HG03520 (cell line): ENCODE data around the gene ZNF532.
"Not testable (repeated sequence)": the region's sequence is repeated elsewhere in the genome, so short reads cannot be mapped to it uniquely, and the experiment has no call there.

ENCODE experiments used
- ATAC-seq: cut with Tn5 transposase; IDR thresholded peaks from one replicate; pipeline ENCODE4 v1.9.1; 2021; ENCODE audit warnings: mild to moderate bottlenecking, moderate library complexity; ENCODE audit not compliant: unreplicated experiment

ZNF532 gene

DNA sequence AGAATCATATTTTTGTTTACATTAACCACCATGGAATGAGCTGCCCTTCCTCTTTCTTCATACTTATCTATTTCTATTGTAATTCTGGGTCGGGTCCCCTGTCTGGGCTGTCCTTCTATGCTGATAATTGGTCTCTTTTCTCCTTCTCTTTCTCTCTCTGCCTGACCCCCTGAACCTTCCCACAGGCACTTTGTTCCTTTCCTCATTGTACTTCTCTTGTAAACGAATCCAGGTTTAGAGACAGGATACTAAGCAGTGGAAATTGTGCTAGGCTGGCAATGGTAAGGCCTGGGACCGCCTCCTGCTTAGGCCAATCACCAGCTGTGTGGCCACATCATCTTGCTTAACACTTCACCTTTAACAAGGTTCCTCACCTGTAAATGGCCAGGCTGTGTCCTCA, 137.0 kb downstream of the ZNF532 start:
- no peak for ATAC-seq

DNA sequence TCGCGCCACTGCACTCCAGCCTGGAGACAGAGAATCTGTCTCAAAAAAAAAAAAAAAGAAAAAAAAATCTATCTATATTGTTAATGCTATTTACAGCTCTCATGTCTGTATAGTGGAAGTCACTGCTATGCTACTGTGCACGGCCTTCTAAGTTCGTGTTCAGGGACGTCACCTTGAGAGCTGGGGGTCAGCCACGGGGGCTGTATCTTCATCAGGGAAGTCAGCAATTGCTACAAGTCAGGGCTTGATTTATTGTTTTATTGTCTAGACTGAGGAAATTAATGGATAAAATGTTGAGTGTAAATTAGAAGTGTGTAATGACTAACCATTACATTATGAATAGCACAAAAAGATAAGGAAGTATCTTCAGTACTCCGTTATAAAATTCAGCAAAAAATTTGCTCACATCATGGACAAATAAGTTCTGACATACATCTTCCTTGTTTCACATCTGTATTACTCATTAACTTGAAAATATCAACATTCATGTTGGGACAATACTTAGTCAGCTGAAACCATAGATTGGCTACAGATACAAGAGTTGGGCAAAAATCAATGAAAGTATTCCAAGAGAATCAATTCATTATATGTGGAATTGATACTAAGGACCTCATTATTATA, 138.4 kb downstream of the ZNF532 start:
- no peak for ATAC-seq

DNA sequence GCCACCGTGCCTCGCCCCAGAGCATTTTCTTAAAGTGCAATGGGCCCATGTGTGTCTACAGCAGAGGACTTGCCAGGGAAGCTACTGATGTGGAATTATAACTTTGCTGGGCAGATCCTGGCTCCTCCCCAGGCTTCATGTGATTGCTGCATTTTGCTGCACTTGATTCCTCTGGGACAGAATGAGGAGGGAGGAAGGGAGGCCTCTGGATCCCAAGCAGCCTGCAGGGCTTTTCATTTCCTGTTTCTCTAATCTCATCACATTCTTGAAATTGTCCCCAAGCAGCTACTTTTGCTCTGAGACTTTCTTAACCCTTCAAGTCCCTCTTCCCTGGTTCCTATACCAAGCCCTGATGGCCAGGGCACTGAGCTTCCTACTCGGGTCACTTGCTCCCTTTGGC, 140.6 kb downstream of the ZNF532 start:
- ATAC-seq = no peak

DNA sequence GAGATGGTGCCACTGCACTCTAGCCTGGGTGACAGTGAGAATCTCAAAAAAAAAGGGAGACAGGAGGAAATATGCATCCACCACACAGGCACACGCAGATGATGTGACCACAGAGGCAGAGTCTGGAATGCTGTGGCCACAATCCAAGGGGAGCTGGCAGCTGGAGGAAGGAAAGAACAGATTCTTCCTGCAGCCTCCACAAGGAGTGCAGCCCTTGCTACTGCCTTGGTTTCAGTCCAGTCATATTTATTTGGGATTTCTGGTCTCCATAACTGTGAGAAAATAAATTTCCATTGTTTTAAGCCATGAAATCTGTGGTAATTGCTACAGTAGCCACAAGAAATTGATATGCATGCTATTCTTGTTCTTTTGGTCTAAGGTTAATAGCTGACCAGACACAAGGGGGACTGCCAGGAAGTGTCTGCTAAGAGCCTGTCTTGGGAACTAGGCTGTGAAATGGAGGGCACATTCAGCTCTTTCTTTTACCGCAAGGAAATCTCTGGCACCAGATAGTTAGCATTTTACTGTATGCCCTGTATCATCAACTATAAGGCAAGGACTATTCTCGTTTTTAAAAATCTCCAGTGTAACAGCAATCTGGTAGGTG, 141.9 kb downstream of the ZNF532 start:
- ATAC-seq = no peak

DNA sequence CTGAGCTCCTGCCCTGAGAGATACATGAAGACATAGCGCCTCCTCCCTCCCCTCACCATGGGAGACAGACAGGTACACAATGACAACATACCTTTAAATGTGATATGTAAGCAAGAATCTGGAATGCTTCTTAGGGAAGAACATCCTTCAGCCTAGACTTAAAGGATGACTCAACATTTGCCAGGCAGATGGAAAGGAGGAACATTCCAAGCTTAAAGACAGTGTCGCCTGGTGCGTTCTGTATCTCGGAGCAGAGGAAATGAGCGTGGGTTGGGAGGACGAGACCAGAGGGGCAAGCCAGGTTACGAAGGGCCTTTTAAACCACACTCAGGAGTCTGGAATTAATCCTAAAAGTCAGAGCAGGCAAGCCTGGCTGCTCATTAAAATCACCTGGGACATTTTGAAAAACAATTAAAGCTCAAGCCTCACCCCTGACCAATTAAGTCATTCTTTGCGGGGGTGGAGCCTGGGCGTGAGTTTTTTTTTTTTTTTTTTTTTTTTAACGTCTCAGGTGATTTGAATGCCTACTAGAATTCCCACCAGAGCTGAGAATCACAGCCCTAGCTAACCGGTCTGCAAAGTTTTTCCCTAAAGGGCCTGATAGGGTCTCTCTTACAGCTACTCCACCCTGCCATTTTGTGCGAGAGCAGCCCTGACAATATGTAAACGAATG, 143.8 kb downstream of the ZNF532 start:
- ATAC-seq = no peak

DNA sequence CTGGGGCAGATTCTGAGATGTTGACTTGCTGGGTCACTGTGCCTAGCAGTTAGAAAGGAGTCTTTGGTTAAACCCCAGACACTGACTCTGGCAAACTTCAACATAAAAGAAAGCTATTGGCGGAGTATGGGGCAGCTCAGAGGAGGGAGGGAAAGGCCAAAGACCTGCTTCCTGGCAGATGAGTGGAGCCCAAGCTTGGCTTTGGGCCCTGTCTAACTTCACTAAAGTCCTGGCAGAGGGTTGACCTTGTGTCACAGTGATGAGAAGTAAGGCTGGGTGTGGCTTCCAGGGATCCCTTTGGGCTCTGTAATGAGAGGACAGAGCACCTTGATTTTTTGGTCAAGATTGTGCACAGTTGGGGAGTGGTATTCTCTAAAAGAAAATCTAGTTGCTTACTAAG, 145.2 kb downstream of the ZNF532 start:
- ATAC-seq = no peak

DNA sequence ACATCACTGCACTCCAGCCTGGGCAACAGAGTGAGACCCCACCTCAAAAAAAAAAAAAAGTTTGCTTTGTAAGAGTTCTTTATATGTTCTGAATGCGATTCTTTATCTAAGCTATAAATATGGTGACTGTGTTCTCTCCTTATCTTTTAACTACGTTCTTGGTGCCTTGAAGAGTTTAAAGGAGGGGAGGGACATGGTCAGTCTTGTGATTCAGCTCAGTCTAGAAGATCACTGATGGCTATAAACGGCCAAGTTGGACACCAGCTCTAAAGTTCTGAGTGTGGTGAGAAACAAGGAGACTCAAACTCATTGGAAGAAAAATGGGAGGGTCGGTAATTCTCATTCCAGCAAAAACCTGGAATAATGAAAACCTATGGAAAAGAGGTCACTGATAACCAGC, 146.6 kb downstream of the ZNF532 start:
- ATAC-seq = no peak

DNA sequence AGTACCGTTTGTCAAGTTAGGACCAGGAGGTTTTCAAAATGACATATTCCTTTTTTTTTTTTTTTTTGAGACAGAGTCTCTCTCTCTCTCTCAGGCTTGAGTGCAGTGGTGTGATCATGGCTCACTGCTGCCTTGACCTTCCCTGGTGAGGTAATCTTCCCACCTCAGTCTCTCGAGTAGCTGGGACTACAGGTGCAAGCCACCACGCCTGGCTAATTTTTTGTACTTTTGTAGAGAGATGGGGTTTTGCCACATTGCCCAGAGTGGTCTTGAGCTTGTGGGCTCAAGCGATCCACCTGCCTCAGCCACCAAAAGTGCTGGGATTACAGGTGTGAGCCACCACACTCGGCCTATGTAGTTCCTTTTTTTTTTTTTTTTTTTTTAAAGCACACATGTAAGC, 147.1 kb downstream of the ZNF532 start:
- no peak for ATAC-seq

DNA sequence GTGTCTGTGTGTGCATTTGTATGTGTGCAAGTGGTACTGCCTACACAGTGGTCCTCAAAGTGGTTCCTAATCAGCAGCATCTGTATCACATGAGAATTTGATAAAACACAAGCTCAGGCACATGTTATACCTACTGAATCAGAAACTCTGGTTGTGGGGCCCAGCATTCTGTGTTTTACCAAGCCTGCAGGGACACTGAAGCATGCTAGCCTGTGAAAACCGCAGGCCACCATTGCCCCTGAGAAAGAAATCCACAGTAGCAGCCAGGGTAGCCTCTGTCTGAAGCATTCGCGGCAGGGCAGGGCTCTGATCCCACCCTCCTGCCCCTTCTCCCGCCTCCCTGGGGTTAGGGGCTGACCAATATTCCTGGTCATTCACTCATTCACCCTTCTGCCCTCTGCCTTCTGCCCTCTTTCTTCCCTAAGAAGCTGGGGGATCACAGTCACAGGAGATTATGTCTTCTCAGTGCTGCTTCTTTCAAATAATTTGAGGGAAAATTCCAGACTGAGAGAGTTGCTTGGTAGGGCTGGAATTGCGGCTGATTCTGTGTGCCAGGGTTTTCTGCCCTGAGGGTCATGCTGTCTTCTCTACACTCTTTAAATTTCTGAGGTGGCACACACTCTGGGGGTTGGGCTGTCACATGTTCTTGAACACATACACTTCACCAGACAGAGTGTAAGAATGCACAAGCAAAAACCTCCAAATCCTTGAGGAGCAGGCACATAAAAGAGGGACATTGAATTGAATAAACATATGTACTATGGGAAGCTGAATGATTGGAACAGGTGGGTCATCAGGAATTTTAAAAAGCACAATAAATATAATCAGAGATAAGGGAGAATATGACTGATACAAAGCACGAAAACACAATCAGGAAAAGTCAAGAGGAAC, 148.4 kb downstream of the ZNF532 start:
- ATAC-seq = no peak

DNA sequence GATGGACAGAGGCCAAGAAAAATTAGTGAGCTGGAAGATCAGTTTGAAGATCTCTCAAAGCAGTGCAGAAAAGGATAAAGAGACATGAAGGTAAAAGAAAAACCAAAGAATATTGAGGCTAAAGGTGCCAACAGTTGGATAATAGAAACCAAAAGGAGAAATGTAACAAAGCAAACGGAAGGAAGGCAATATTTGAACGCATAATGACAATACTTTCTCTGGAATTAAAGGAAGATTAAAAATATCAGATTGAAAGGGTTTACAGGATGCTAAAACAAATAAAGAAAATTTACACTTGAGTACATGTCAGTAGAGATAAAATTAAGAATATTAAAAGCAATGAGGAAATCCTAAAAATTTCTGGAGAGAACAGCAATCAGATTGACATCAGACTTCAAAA, 149.1 kb downstream of the ZNF532 start:
- no peak for ATAC-seq

DNA sequence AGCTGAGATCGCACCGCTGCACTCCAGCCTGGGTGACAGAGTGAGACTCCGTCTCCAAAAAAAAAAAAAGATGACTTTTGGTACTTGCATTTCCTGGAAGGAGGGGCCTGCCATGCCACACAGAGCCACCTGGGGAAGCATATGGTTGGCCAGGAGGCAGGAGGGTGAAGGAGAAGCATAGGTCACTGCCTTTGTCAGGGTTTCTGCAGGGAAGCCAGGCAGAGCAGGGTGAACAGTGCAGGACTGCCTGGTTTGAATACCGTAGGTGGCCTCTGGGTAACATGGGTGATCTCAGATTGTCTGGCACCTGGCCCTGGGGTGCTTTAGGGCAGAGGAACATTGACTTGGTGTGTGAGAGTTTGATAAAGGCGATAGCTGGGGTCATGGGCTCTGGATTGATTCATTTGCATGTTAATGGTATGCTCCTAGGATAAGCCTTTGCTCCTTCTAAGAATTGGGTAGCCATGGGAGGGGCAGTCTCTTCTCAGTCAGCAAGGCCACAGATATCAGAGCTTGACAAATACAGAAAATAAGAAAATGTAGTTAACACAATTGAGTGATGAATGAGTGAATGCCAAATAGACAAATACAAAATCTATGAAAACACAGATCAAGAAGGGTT, 151.0 kb downstream of the ZNF532 start:
- no peak for ATAC-seq

DNA sequence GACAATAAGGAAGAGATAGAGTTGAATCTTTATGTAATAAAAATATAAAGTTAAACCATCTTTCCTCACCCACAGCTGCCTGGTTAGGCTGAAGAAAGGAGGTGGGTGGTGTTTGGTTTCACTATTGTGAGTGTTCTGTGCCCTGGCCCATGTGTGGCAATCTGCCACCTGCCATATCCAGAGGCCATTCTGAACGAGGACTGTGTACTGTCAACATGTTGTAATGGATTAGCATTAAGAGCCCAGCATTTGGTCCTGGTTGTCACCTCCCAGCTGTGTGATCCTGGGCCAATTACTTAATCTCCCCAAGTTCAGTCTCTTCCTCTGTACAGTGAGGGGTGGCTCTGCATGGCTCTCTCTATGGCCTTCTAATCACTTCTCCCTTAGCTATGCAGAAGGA, 156.8 kb downstream of the ZNF532 start:
- ATAC-seq = no peak

DNA sequence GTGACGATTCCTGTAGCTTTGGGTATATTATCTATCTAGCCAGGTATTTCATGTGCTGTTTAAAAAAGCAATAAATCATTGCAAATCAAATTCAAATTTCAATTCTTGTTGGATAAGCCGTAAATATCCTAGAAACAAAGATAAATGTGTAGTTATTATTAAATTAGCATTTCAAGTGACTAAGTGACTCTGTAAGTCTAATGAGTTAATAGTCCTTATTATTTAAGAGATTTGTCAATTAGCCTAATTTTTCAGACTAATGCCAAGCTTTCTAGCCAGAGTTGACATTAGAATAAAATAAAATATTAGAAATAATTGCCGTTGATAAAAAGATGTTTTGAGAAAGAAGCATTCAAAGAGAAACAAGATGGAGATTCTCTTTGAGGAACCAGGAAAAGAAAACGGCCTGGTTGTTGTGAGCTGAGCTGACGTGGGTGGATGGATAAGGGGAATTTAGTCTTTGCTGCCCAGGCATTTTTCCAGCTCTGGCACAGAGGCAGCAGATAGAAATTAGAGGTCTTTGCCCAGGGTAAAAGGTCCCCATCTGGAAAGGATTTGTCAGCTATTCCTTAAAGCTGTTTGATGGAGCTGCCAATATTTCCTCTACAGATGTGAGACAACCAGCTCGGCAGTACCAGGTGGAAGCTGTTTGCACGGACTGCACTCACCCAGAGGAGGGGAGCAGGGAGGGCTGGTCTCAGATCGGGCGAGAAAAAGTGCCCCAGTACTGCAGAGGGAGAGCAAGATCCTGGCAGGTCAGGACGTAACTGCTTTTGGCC, 157.7 kb downstream of the ZNF532 start:
- ATAC-seq = no peak

DNA sequence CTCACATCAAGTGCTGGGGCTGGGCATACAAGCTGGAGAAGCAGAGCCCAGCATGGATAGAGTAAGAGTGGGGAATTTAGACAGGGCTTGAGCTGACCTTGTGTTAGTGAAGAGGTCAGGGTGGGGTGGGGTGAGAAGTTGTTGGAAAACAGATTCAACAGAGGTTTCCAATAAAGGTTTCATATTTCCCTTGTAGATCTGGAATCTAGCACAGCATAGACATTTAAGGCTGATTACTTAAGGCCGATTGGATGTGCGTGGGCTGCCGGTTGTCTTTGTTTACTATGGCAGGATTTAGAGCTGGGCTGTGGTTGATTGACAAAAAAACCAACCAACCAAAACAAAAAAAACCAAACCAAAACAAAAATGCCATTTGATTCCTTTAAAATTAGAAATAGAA, 160.2 kb downstream of the ZNF532 start:
- ATAC-seq = no peak

DNA sequence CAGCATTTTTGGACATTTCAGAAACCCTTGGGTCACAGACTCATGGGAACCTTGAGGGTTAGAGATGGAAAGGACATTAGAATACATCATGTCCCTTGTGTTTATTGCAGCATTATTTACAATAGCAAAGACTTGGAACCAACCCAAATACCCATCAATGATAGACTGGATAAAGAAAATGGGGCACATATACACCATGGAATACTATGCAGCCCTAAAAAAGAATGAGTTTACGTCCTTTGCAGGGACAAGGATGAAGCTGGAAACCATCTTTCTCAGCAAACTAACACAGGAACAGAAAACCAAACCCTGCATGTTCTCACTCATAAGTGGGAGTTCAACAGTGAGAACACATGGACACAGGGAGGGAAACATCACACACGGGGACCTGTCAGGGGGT, 160.9 kb downstream of the ZNF532 start:
- ATAC-seq = not testable (repeated sequence)

DNA sequence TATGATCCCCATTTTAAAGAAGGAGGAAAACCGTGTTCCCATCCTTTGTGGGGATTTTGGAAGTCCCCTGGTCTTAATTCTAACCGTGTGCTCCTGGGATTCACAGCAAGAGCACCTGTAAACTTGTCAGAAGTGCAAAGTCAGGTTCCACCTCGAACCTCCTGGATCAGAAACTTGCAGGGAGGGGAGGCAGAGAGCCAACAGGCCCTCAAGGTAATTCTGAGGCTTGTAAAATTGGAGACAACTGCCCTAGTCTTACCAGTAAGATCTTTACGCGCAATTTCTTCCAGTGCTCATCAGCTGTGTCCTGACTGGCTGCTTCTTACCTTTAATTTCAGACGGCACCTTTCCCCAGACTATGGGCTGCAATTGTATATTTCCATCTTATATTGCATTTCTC, 161.7 kb downstream of the ZNF532 start:
- ATAC-seq = no peak

DNA sequence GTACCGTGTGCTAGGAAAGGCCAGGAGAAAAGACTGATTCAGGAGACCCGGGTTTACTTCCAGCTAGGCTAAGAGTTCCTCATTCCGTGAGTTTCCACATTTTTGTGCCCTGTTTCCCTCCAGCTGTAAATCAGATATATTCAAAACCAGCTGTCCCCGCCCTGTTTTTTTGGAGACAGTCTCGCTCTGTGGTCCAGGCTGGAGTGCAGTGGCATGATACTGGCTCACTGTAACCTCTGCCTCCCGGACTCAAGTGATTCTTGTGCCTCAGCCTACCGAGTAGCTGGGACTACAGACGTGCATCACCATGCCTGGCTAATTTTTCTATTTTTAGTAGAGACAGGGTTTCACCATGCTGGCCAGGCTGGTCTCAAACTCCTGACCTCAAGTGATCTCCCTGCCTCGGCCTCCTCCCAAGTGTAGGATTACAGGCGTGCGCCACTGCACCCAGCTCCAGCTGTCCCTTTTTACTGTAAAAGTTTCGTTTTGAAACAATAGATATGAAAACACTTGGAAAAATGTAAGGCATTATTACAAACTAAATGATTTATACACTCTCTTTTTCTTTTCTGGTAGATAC, 162.2 kb downstream of the ZNF532 start:
- no peak for ATAC-seq

DNA sequence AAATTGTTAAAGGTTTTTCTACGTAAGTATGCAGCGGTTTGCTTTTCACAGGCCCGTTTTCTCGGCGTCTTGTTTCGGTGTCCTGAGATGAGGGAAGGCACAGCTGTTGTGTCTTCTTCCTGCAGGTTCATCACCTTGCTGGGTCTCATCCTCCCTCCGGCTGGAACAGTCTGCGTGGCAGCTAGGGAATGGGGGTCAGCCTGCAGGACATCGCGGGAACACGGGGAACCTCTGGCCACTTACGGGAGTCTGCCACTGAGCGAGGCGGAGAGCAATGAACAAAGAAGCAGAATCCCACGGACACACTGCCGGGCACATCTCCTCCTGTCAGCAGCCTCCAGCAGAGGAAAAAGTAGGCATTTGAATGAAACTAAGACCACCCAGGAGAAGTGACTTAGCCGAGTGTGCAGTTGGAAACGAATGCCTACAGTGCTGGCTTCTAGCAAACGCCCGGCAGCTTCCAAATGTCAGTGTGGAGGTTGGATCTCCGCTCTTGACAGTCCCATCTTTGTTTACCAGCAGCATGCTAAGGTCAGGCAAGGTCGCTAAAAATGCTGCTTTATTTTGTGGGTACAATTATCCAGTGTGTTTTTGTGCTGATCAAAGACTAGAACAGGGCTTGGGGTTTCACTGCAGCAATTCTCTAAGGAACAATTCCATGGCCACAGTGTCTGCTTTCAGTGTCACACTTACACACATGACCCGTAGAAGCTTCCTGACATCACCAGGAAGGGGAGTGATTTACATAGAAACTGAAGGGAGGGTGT, 165.2 kb downstream of the ZNF532 start:
- ATAC-seq = no peak

DNA sequence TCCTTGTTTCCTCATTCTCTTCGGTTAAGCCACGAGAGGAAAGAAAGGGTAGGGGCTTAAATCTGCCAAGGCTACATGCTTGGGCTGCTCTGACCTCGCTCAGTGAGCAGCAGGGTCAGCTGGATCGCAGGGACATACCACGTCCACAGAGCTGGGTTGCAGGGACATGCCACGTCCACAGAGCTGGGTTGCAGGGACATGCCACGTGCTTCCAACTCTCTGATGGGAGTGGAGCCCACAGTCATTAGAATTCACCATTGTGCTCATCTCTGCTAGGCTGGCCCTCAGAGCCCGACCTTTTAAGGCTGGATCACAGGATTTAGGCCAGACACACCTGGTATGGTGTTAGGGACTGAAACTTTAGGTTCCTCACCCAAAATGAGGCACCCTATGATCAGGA, 167.6 kb downstream of the ZNF532 start:
- ATAC-seq = no peak
